Loucy (cell line): Measurements from ENCODE around the gene SPRR4.

ENCODE experiments used
- CTCF ChIP-seq: fragments of 200-600 bp; sonication (generic); conservative IDR thresholded peaks from 2 replicates; pipeline ENCODE4 v1.5.1; 2014; ENCODE audit warnings: mild to moderate bottlenecking, antibody characterized with exemption, low read length
- EZH2phosphoT487 ChIP-seq: fragments of 200-600 bp; IDR thresholded peaks from 2 replicates; pipeline ENCODE4 v1.6.1; 2018; ENCODE audit warnings: antibody characterized with exemption, mild to moderate bottlenecking, moderate library complexity, borderline replicate concordance

- TF ChIP-seq CTCF (no peak), EZH2phosphoT487 (no peak)
Observed at GRCh38 chr1:152951711-152952110, 18.7 kb upstream of the SPRR4 start.
